ENCODE results near the gene DLG2. TPM values are rescaled to one million over a fixed set of nuclear protein-coding genes. Genes with fewer than 3 reads are reported as not detected.

DLG2 gene
- polyA plus RNA-seq, 3 donors, result 0.24 to 0.39 TPM; not detected in 1

- TF ChIP-seq CTCF (IDR thresholded peaks at IDR 0.05), result no peak
- no peaks in the 10 kb centered on the region for H3K4me1 Mint-ChIP-seq
Measured at GRCh38 chr11:83456075-83456474, 2171.1 kb downstream of the DLG2 start.

GRCh38 chr11:83455356-83455755, 2171.8 kb downstream of the DLG2 start:
- no peak overlapping the region for H3K9ac ChIP-seq (ENCODE audit: insufficient read depth, low read length, poor library complexity, severe bottlenecking)
- H3K79me2 ChIP-seq (ENCODE audit: insufficient read depth, low read length), result no peaks in the 10 kb centered on the region
- peaks cover 0 to 8% of the 10 kb centered on the region in 2 donors for H3K9me3 ChIP-seq (replicated peaks in 1 of 2; ENCODE audit: control insufficient read depth in 1 of 2, insufficient read depth in 1 of 2, low read length in 2 of 2)
- no peaks in the 10 kb centered on the region for H3K36me3 ChIP-seq (replicated peaks in 1 of 2; ENCODE audit: control insufficient read depth in 1 of 2, insufficient read depth in 2 of 2, low read length in 2 of 2)
- peaks cover 0 to 7% (median 3%) of the 10 kb centered on the region in 7 donors for H3K9me3 Mint-ChIP-seq
- no peak overlapping the region for H3K27ac ChIP-seq (ENCODE audit: low read depth in 1 of 2, low read length in 2 of 2)
- no peak overlapping the region for H3K4me3 ChIP-seq (replicated peaks in 1 of 3; ENCODE audit: low read depth in 2 of 3, low read length in 3 of 3)
- no peak for DNase-seq
- no peaks in the 10 kb centered on the region for H3K27me3 ChIP-seq (ENCODE audit: control insufficient read depth in 2 of 2, insufficient read depth in 2 of 2, low read length in 2 of 2)
- no peaks in the 10 kb centered on the region for H4K20me1 ChIP-seq (ENCODE audit: insufficient read depth, low read length)
- no peaks in the 10 kb centered on the region for H3K36me3 Mint-ChIP-seq
- WGBS (ENCODE audit: insufficient coverage), result no CpG with 5 or more reads among the region's 3 CpGs
- H2AFZ ChIP-seq (ENCODE audit: insufficient read depth, low read depth, low read length, poor library complexity, severe bottlenecking), result no peak overlapping the region
- no peak overlapping the region for H3K4me2 ChIP-seq (replicated peaks; ENCODE audit: extremely low read depth, low read length, poor library complexity, severe bottlenecking)
- intact Hi-C loops (cut with micrococcal nuclease), result no loop called here
- no peaks in the 10 kb centered on the region for H3K4me1 ChIP-seq (ENCODE audit: control insufficient read depth in 1 of 2, insufficient read depth in 2 of 2, low read length in 2 of 2)
- no peak for TF ChIP-seq CTCF (IDR thresholded peaks at IDR 0.05)
- no peak overlapping the region for H3K27ac Mint-ChIP-seq
- no peaks in the 10 kb centered on the region for H3K27me3 Mint-ChIP-seq (ENCODE audit: low read depth in 3 of 3)
- no peaks in the 10 kb centered on the region for H3K4me1 Mint-ChIP-seq
- H3K4me3 Mint-ChIP-seq, result no peak overlapping the region

More at GRCh38 chr11:83456075-83456474, 2171.1 kb downstream of the DLG2 start:
- no peak overlapping the region for H3K4me3 Mint-ChIP-seq
- H3K4me1 ChIP-seq (ENCODE audit: control insufficient read depth in 1 of 2, insufficient read depth in 2 of 2, low read length in 2 of 2), result no peaks in the 10 kb centered on the region
- WGBS (ENCODE audit: insufficient coverage), result 80% methylated on average over 11 of the region's 11 CpGs
- no peak overlapping the region for H3K4me3 ChIP-seq (replicated peaks in 1 of 3; ENCODE audit: low read depth in 2 of 3, low read length in 3 of 3)
- H2AFZ ChIP-seq (ENCODE audit: insufficient read depth, low read depth, low read length, poor library complexity, severe bottlenecking), result no peak overlapping the region
- H3K27ac Mint-ChIP-seq, result no peak overlapping the region
- no peak overlapping the region for H3K9ac ChIP-seq (ENCODE audit: insufficient read depth, low read length, poor library complexity, severe bottlenecking)
- H3K27ac ChIP-seq (ENCODE audit: low read depth in 1 of 2, low read length in 2 of 2), result no peak overlapping the region
- H4K20me1 ChIP-seq (ENCODE audit: insufficient read depth, low read length), result no peaks in the 10 kb centered on the region
- intact Hi-C loops (cut with micrococcal nuclease), result no loop called here
- H3K4me2 ChIP-seq (replicated peaks; ENCODE audit: extremely low read depth, low read length, poor library complexity, severe bottlenecking), result no peak overlapping the region
- no peaks in the 10 kb centered on the region for H3K36me3 ChIP-seq (replicated peaks in 1 of 2; ENCODE audit: control insufficient read depth in 1 of 2, insufficient read depth in 2 of 2, low read length in 2 of 2)
- H3K36me3 Mint-ChIP-seq, result no peaks in the 10 kb centered on the region
- H3K79me2 ChIP-seq (ENCODE audit: insufficient read depth, low read length), result no peaks in the 10 kb centered on the region
- peaks cover 0 to 8% of the 10 kb centered on the region in 2 donors for H3K9me3 ChIP-seq (replicated peaks in 1 of 2; ENCODE audit: control insufficient read depth in 1 of 2, insufficient read depth in 1 of 2, low read length in 2 of 2)
- no peaks in the 10 kb centered on the region for H3K27me3 Mint-ChIP-seq (ENCODE audit: low read depth in 3 of 3)
- H3K9me3 Mint-ChIP-seq, result peaks cover 0 to 7% (median 3%) of the 10 kb centered on the region in 7 donors
- no peaks in the 10 kb centered on the region for H3K27me3 ChIP-seq (ENCODE audit: control insufficient read depth in 2 of 2, insufficient read depth in 2 of 2, low read length in 2 of 2)
- no peak for DNase-seq

All from CD14-positive monocyte (primary cell).